Prostate gland (tissue), 2 donors: ENCODE measurements around the gene ASCL2.

Experiments
- CTCF ChIP-seq, 4 experiments: fragments of 200-600 bp in 2 of 4; fragments of 450-650 bp in 2 of 4; sonication (generic) in 2 of 4; IDR thresholded peaks; 1 replicate in 3 of 4; 2 replicates in 1 of 4; pipeline ENCODE4 v1.5.1; 2016 to 2019; ENCODE audit warnings: antibody characterized with exemption in 4 of 4, mild to moderate bottlenecking in 2 of 4, moderate library complexity in 2 of 4
- POLR2A ChIP-seq: fragments of 450-650 bp; IDR thresholded peaks from one replicate; pipeline ENCODE4 v1.6.1; 2016; ENCODE audit warnings: antibody characterized with exemption, mild to moderate bottlenecking

GRCh38 chr11:2237457-2238238, 32.7 kb downstream of the ASCL2 start:
- TF ChIP-seq POLR2A: no peak
- TF ChIP-seq CTCF (IDR thresholded peaks at IDR 0.05): no peak
